GM18508 (cell line): ENCODE data around the gene PI16.
"Not testable (repeated sequence)": the region's sequence is repeated elsewhere in the genome, so short reads cannot be mapped to it uniquely, and the experiment has no call there.

Experiments
- ATAC-seq: cut with Tn5 transposase; IDR thresholded peaks from one replicate; pipeline ENCODE4 v1.9.1; 2021; ENCODE audit warnings: moderate number of reproducible peaks; ENCODE audit not compliant: insufficient read depth, unreplicated experiment

Gene PI16

DNA sequence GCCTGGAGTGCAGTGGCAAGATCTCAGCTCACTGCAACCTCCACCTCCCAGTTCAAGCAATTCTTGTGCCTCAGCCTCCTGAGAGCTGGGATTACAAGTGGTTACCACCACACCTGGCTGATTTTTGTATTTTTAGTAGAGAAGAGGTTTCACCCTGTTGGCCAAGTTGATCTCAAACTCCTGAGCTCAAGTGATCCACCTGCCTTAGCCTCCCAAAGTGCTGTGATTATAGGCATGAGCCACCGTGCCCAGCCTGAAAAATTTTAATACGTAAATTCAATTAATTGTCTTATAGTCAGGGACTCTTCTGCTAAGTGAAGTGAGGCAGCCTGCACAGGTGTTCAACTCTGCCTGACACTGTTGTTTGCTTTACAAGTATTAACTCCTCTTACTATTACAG is 35.9 kb downstream of the PI16 start:
- not testable (repeated sequence) for ATAC-seq

DNA sequence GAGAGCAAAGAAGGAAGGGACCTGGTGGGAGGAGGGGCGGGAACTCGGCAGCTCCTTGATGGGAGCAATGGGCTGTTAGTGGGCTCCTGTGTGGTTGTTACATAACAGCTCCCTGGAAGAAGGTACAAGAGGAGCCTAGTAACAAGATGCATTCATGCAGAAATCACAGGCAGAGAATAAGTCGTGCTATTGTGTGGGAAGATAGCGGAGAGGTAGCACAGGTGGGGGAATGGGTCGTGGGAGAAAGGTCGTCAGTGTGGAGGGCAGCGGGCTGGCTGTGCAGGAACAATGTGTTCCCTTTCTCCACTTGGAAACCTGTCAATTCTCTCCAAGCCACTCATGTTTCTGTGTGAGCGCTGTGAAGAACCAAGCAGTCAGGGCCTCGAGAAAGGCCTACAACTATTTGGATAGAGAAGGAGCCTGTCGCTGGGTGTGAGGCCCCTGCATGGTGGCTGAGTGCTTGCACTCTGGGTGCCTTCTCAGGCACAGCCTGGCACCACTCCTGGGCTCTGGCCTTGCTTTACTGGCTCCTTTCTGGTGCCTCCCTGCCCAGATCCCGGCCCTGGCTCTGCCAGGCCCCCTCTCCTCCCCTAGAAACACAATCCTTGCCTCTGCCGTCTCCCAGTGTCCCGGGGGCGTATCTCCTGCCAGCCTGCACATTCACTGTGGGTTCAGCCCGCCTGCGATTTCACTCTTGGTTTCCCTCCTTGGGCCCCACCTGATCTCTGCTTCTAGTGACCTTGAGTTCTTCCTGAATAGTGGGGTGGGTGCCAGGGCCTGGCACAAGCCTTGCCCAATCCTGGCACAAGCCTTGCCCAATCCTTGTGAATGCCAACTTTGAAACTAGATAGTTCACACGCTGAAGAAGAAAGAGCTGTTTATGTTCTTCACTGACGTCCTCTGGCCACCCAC is 43.5 kb downstream of the PI16 start:
- no peak for ATAC-seq

DNA sequence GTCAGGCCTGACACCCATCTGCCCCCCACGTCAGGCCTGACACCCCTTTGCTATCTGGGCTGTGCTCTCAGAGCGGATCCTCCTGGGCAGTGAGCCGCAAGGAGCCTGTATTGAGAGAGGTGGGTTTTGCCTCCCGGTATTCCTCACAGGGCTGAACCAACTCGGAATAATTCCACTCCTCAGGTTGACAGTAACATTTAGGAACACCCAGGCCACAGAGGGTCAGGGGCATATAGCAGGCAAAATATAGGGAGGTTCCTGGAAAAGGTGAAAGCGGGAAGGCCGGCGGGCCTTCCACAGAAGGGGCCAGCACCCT is 44.1 kb downstream of the PI16 start:
- ATAC-seq = no peak

DNA sequence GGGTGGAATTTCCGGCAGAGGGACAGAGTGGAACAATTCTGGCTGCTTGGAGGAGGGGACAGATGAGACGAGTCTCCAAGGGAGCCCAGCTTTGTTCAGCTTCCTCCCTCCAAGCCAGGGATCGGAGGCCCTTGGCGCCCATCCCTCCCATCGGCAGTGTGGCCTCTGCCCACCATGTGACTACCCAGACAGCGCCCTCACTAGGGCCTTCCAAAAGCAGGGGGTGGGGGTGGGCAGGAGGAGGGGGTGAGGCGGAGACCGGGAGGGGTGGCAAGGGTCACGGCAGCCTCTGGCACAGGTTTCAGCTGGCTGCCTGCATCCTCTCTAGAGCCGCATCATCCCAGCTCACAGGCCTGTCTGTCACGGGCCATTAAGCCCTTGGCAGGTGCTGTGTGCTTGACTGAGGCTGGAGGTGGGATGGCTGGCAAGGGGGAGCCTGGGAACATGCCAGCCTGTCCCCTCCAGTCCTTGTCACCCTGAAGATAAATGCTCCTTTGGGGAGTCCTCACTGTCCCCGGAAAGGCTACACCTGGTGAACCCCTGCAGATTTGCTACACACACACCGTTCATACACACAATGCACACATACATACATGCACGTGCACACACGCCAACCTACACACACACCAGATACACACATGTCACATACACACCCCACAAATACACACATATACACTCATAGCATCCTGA is 44.7 kb downstream of the PI16 start:
- ATAC-seq = no peak

DNA sequence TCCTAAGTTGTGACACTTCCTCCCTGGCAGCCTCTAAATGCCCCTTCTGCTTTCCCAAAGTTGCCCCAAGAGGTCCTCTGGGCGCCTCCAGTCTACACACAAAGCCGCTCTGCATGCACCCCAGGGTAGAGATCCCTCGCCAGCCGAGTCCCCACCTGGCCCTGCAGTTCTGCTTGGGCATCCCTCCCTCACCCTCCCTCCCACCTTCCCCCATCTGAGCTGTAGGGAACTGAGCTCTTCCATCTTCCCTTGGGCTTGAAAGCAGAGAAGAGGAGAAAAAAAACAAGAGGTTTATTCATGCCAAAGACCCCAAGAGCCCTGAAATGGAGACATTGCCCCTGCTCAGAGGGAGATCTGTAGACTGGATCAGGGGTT is 45.2 kb downstream of the PI16 start:
- ATAC-seq = no peak

DNA sequence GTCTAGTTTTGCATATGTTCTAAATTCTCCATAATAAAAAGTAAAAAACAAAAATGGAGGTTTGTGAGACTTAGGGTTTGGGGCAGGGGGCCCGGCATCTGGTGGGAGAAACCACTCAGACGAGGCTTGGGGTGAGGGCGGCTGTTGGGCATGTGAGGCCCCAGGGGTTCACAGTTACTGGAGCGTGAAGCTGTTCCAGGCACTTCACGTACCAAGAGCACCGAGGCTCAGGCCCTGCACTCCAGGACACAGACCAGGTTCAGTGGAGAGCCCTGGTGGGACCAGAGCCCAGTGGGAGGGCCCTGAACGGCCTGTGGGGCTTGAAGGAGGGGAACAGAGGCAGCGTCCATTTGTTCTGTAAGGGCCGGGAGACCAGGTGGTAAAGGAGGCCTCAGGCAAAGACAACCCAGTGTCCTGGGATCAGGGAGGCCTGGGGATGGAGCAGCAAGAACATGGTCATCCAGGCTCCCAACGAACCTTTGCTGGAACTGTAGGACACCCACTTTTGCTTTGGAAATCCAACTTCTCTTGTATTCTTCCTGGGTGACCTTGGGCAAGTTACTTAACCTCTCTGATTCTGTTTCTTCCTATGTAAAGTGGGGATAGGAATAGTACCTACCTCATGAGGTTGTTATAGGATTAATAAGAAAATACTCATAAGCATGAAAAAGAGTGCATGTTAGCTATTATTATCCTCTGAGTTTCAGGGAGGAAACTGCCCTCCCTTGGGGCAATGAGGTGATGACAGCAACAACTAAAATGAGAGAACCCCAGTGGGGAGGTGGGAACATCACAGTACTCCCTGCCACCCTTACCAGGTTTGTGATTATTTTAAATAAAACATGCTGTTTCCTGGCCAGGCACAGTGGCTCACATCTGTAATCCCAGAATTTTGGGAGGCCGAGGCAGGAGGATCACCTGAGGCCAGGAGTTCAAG is 49.8 kb downstream of the PI16 start:
- ATAC-seq = no peak

DNA sequence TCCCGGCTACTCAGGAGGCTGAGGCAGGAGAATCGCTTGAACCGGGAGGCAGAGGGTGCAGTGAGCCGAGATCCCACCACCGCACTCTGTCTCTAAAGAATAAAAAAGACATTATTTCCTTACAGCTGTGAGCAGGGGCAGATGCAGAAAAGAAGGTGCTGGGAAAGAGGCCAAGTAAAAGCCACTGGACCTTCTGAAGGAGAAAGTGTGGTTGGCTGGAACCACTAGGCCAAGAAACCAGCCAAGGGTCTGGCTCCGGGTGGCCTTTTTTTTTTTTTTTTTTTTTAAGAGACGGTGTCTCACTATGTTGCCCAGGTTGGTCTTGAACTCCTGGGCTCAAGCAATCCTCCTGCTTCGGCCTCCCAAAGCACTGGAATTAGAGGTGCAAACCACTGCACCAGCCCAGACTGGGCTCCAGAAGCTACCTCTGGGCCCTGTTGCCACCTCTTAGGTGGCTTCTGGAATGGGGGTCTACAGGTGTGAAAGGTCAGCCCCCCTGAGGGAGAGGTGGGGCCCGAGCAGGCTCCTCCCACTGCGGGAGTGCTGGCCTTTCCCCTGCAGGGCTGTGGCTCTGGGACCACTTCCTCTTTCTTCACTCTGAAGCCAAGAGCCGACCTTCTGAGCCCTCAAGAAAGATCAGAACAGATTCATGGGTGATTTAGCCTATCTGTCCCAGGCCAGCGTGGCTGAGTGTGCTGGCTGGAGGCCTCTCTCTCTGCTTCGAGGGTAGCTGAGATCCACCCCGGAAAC is 50.7 kb downstream of the PI16 start, which contains the start of gene FGD2:
TSS of gene FGD2 (plus strand) at position 595 of the 750 bp plus-strand sequence. CDS start 163 bp downstream, outside the sequence.
- no peak for ATAC-seq

DNA sequence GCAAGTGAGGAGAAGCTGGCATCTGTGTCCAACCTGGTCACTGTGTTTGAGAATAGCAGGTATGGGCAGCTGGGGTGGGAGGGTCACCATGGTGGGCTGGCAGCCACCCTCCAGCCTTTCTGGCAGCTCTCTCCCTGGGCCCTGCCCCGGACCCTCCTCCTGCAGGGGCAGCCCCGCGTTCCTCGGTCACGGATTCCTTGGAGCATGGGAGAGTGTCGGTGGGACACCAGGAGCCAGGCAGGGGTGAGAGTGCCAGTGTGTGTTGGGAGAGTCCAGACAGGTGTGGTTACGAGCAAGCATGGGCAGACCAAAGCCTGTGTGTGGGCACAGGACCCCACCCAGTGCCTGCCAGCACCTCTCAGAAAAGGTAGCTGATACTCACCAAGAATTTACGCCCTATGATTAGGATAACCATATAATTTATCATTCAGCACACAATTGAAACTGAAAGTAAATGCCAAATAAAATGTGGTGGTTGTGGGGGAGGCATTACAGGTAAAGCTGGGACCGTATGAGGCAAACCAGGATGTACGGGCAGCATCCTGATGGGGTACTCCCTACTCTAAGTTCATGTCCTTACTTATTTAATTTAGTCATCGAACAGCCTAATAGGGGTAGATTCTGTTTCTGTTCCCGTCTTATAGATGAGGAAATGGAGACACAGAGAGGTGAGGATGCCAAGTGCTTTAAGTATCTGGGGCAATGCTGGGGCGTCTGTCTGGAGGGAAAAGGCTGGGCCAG is 51.5 kb downstream of the PI16 start:
- no peak for ATAC-seq

DNA sequence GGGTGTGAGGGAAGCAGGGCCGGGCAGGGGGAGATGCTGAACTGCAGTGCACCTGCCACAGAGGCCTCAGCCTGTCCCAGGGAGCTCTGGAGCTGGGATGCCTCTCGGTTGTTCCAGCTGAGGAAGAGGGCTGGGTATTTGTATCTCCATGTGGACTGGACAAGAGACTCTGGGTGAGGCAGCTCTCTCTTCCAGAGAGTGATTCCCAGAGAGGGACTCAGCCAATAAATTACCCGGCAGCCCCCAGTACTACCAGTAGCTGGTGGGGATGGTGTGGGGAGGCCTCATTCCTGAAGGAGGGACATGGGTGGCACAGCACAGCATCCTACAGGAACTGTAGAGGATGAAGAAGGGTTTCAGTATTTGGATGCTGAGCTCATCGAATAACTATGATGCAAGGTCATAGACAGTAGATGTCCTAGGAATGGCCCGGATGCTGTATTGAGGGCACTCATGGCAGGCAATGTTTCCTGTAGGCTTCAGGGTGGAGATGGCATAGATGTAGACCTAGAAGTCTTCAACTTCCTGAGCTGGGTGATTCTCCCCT is 52.3 kb downstream of the PI16 start:
- no peak for ATAC-seq

DNA sequence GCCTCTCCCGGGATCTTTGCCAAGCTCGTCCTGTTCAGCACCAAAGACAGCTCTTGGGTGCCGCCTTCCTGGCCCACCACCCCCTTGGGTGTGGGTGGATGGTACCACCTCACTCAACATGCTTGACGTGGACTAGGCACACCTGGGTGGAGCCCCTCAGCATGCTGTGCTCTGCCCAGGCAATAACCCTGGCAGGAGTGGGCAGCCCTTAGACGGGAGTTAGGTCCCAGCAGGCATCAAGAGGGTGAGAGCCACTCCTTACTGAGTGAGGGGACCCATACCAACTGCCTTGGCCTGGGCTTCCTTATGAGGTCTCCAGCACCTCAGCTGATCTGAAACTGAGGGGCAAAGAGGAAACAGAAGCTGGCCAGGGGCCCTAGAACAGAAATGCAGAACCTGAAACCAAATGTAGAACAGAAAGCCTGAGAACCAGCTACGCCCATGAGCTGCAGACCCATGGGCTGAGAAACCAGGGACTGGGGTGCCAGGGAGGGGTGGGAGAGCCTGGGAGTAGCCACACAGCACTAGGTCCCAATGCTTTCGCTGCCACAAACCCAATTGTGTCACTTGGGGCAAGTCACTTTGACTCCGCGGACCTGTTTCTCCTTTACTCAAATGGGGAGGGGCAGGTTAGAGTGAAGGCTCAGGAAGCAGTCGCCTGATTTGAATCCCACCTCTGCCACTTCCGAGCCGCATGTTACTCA is 53.0 kb downstream of the PI16 start:
- no peak for ATAC-seq

DNA sequence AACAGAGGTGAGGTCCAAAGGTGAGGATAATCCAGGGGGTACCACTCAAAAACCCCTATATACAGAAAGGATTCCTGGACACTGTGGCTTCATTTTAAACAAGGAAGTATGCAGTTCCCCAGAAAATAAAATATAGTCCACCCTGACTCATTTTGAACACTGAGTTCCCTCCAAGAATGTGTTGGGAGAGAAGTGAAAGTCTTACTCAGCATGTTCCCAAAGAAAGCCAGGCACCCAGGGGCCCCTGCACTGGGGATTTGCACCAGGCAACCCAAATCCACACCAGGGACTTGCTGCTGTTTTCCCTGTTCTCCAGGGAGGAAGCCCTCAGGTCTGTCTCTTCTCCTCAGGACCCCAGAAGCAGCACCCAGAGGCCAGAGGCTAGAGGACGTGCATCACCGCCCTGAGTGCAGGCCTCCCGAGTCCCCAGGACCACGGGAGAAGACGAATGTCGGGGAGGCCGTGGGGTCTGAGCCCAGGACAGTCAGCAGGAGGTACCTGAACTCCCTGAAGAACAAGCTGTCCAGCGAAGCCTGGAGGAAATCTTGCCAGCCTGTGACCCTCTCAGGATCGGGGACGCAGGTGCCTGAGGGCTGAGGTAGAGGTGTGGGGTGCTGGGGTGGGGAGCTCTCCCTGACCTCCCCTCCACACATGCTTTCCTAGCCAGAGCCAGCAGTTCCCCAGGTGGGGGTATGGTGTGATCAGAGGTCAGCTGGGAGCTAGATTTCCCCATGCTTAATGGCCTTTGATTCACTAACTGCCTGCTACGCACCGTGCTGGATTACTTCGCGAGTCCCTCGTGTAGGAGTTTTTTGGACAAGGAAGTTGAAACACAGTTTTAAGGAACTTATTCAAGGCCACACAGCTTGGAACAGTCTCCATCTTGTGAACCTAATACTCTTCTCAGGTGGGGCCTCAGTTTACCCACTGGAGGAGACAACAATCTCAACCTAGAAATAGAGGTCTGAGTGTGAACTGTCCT is 54.2 kb downstream of the PI16 start:
- ATAC-seq = no peak

DNA sequence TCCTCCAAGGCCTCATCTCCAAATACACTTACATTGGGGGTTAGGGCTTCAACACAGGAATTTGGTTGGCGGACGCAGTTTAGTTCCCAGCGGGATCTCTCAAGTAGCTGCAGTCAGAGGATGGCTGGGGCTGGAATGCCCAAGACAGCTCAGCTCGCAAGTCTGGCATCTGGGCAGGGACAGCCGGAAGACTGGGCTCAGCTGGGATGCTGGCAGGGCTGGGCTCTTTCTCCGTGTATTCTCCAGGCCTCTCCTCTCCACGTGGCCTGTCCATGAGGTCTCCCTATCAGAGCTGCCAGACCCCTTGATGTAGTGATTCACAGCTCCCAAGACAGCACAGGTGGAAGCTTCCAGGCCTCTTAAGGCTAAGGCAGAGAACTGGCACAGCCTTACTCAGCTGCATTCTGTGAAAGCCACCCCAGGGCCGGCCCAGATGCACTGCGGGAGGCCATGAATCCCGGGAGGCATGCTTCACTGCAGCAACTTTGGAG is 55.9 kb downstream of the PI16 start:
- no peak for ATAC-seq

DNA sequence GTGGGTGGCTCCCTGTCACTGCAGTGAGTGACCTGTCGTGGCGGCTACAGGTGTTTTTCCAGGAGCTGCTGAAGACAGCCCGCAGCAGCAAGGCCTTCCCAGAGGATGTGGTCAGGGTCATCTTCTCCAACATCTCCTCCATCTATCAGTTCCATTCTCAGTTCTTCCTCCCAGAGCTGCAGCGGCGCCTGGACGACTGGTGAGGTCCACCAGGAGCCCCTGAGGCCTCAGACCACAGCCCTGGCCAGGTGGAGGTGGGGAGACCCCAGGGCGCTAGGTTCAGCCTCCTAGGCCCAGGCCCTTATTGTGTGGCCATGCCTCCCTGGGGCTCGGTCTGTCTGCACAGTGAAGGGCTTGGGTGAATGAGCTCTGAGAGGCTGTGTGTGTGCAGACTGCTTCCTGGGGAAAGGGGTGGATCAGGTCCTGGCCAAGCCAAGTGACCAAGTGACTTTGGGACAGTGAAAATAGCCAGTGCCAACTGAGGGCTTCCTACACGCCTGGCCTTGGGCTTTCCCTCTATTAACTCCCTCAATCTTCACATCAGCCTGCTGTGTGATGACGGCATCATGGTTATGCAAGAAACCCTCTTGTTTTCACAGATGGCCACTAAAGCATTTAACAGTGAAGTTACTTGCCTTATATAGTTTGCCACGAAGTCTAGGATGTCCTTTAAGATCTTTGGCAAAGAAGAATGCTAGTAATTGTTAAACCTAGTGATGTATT is 57.3 kb downstream of the PI16 start:
- ATAC-seq = no peak

DNA sequence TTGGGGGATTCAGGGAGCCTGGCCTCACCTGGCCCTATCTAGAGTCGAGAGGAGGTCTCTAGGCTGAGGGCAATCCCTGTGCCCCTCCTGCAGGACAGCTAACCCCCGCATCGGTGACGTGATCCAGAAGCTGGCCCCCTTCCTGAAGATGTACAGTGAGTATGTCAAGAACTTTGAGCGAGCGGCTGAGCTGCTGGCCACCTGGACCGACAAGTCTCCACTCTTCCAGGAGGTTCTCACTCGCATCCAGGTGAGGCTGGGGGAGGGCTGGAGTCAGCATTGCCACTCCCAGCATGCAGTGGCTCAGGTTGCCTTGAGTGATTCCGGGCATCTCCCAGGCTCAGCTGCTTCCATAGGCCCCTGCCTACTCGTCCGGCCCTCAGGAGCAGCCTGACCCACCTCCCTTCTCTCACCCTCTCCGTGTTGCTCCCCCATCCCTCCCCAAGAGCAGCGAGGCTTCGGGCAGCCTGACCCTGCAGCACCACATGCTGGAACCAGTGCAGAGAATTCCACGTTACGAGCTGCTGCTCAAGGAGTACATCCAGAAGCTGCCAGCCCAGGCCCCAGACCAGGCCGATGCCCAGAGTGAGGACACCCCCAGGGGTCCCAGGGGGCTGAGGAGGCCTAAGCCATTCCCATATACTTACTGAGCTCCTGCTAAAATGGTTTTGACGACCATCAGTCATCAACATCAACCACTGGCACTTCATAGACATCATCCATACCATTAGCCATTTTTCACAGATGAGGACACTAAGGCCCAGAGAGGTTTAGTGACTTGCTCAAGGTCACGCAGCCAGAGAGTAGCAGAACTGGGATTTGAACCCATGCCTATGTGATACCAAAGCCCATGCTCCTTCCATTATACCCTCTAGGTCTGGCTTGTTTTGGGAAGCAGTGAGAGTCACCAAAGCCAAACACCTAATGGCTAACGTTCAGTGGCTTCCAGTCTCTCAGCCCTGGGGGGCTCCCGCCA is 59.3 kb downstream of the PI16 start:
- no peak for ATAC-seq
